HG02840 (cell line): ENCODE data around the gene SUV39H2.
"Not testable (repeated sequence)": the region's sequence is repeated elsewhere in the genome, so short reads cannot be mapped to it uniquely, and the experiment has no call there.

Experiments used
- ATAC-seq: cut with Tn5 transposase; IDR thresholded peaks from one replicate; pipeline ENCODE4 v1.9.1; 2021; ENCODE audit warnings: mild to moderate bottlenecking, moderate library complexity, moderate number of reproducible peaks; ENCODE audit not compliant: unreplicated experiment, low FRiP score

SUV39H2 gene

GRCh38 chr10:14926061-14926470 lies 47.4 kb downstream of the SUV39H2 start:
- ATAC-seq, result peak; percentile 19

GRCh38 chr10:14926722-14927416 lies 48.2 kb downstream of the SUV39H2 start:
- ATAC-seq, result peak; percentile 90

GRCh38 chr10:14930610-14931009 lies 51.9 kb downstream of the SUV39H2 start:
- no peak for ATAC-seq

- no peak for ATAC-seq
These were observed 57.9 kb downstream of the SUV39H2 start for GRCh38 chr10:14936584-14936983.

GRCh38 chr10:14938971-14939370 lies 60.3 kb downstream of the SUV39H2 start:
- ATAC-seq, result not testable (repeated sequence)

GRCh38 chr10:14942147-14942949 lies 63.7 kb downstream of the SUV39H2 start:
- peak; percentile 83 for ATAC-seq

- ATAC-seq, result not testable (repeated sequence)
These were observed 64.3 kb downstream of the SUV39H2 start for GRCh38 chr10:14942950-14943338.

GRCh38 chr10:14945108-14945507 lies 66.4 kb downstream of the SUV39H2 start:
- no peak for ATAC-seq

GRCh38 chr10:14947268-14947667 lies 68.6 kb downstream of the SUV39H2 start:
- ATAC-seq, result no peak

- ATAC-seq, result no peak
These were observed 70.6 kb downstream of the SUV39H2 start for GRCh38 chr10:14949291-14949690.

- no peak for ATAC-seq
These were observed 74.3 kb downstream of the SUV39H2 start for GRCh38 chr10:14952851-14953423.

GRCh38 chr10:14953424-14954000 lies 74.8 kb downstream of the SUV39H2 start:
- peak; percentile 34 for ATAC-seq
